ENCODE measurements around the gene DAB2IP.

DNA sequence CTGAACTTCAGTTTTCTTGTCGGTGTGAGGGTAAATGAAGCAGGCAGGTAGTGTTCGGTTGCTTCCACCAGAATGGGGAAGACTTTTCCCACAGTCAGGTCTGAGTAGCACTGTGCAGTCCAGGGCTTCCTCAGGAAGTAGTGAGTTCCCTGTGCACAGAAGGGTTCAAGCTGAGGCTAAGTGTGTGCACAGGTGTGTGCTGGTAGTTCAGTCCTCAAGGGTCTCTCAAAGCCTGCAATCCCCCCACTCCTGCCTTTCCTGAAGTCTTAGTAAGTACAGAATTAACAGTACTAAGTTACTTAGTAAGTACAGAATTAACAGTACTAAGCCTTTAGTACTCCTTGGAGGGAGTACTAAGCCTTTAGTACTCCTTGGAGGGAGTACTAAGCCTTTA is 1.4 kb downstream of the DAB2IP start:
- TF ChIP-seq, protein P1, sequence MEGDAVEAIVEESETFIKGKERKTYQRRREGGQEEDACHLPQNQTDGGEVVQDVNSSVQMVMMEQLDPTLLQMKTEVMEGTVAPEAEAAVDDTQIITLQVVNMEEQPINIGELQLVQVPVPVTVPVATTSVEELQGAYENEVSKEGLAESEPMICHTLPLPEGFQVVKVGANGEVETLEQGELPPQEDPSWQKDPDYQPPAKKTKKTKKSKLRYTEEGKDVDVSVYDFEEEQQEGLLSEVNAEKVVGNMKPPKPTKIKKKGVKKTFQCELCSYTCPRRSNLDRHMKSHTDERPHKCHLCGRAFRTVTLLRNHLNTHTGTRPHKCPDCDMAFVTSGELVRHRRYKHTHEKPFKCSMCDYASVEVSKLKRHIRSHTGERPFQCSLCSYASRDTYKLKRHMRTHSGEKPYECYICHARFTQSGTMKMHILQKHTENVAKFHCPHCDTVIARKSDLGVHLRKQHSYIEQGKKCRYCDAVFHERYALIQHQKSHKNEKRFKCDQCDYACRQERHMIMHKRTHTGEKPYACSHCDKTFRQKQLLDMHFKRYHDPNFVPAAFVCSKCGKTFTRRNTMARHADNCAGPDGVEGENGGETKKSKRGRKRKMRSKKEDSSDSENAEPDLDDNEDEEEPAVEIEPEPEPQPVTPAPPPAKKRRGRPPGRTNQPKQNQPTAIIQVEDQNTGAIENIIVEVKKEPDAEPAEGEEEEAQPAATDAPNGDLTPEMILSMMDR (IDR thresholded peaks at IDR 0.05; ENCODE audit: borderline replicate concordance, extremely low read depth, low read length, poor library complexity, severe bottlenecking), result no peak
- TF ChIP-seq EZH2 (IDR thresholded peaks at IDR 0.05; ENCODE audit: borderline replicate concordance, low read depth, low read length, severe bottlenecking), result no peak

All from DND-41 (cell line).